Measurements from ENCODE around the gene DTX1. TPM values are rescaled to one million over a fixed set of nuclear protein-coding genes. Genes with fewer than 3 reads are reported as not detected.

DTX1 gene
- total RNA-seq, 1 donor from 2014 or later: 0.68 TPM

DNA sequence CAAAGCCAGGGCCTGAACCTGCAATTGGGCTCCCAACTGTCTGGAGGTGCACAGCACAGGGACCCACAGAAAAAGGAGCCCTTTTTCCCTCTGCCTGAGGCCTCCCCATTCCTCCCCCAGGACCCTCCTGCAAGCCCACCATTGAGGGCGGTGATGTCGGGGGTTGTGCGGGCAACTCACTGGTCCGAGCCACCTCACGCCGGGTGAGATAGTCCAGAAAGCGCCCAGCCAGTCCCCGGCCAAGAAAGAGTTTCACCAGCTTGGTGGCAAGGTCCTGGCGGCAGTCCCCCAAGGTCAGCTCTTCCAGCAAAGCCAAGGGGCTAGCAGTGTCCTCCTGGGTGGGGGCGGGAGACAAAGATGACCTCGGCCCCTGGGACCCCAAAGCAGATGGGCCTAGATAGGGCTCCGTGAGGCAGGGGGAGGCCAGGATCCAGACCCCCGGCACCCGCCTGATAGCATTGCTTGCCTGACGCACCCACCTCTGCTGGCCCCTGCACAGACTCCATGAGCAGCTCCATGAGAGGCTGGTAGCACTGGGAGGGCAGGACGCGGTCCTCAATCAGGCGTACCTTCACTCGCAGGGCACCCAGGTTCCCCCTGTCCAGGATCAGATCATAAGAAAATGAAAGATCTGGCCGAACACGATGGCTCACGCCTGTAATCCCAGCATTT is 59.1 kb downstream of the DTX1 start:
- no peak for ATAC-seq

DNA sequence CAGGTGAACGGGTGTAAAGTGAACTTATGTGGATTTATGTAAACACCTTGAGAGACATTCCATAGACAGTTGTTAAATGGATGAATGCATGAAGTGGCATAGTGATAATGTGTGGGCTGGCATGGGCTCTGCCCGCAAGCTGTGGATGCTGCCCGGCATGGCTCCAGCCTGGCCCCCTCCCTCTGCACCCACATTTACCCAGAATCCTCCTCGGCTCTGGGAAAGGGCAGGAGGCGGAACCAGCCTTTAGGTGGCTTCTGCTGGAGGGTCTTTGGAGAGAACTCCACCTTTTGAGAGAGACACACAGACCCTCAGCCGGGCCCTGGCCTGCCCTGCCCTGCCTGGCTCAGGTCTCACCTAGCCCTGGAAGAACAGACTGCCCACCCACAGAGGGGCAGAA is 60.3 kb downstream of the DTX1 start:
- no peak for ATAC-seq

DNA sequence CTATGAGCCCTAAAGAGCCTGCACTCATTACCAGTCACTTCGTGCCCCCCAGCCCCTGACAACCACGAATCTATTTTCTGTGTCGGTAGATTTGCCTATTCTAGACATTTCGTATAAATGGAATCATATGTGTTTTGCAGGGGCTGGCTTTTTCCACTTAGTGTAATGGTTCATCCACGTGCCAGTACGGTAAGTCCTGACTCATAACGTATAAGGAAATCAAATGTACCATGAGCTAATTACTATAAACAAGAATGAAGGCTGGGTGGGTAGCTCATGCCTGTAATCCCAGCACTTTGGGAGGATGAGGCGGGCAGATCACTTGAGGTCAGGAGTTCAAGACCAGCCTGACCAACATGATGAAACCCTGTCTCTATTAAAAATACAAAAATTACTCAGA is 61.2 kb downstream of the DTX1 start:
- ATAC-seq: peak; percentile 63

GRCh38 chr12:113118142-113118541 is 61.6 kb downstream of the DTX1 start:
- ATAC-seq: no peak

DNA sequence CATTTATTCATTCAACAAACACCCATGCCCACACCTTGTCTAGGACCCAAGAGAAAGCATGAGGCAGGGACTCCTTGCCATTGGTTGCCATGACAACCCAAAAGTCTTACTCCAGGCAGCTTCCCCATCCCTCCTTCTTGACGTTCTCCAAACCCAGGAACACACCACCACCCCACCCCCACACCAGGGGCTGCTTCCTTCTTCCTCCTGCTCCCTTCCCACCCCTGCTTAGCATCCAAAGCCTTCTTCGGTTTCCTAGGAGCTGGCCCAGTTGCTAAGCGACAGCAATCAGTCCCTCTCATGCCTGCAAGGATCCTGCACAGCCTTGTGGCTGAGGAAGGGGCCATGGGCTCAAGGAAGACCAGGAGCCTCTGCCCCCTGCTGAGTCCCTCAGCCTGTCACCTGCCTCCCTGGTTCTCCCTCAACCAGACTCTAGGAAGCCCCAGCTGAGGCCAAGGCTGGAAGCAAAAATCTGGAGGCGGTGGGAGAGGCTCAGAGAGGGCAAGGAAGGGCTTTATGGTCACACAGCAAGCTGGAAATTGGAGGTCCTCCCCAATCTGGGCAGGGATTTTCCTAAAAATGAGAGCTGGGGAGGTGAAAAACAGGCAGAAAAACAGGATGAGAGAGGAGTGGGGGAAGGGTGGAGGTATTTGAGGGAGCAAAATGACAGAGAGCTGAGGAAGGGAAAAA is 63.6 kb downstream of the DTX1 start:
- no peak for ATAC-seq

DNA sequence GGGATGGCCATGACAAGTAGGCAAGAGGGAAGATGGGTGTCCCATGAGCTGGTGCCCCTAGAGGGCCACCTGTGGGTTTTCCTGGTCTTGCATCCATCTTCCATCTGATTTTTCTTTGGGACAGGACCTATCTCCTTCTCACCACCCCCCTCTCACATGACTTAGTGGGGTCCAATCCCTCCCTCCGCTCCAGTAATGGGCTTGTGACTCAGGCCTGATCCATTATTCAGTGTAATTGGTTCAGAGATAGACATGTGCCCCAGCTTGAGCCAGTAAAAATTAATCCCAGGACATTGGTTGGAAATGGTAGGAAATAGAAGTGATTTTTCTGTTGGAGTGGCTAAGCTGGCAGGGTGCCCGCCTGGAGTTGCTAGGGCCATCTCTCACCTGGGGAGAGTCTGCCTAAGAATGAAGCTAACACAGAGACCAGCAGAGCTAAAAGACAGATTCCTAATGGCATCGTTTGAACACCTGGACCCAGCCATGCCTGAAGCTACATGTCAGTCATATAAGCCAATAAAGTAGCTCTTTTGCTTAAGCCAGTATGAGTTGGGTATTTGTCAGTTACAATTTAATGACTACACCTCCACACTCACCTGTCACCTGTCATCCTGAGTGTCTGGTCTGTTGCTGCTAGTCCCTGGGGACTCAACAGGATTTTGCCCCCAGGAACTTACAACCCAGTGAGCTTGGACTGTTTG is 64.3 kb downstream of the DTX1 start:
- ATAC-seq: no peak

- no peak for ATAC-seq
These were observed 71.3 kb downstream of the DTX1 start for GRCh38 chr12:113127791-113128199.

DNA sequence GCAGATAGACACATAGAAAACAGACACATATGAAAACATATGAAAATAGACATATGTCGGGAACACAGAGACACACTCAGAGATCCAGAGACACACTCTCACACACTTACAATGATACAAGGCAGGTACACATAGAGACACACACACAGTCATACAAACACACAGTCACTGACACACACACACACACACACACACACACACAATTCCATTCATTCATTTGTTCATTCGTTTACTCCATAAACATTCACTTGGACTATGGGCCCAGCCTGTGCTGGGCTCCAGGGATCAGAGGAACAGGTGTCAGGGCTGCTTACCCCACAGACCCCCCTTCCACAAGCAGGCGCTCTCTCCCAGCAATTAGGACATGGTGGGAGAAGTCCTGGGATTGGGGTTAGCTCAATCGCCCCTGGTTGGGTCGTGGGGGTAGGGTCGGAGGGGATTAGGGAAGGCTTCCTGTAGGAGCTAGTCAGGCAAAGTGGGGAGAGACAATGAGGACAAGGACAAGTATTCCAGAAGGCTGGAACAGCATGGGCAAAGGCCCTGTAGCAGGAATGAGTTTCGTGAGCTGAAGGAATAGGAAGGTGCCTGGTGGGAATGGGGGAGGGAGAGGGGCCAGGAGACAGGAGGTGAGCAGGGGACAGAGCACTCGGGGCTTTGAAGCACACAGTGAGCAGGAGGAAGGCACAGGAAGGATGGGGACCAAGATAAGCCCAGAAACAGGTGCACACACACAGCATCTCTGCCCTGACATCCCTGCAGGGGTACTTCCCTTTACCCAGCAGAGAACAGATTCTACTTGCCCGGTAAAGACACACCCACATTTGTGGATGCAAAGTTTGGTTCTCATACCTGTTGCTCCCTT is 72.5 kb downstream of the DTX1 start:
- no peak for ATAC-seq

- ATAC-seq: peak; percentile 1
These were observed 73.3 kb downstream of the DTX1 start for GRCh38 chr12:113129664-113130456.

DNA sequence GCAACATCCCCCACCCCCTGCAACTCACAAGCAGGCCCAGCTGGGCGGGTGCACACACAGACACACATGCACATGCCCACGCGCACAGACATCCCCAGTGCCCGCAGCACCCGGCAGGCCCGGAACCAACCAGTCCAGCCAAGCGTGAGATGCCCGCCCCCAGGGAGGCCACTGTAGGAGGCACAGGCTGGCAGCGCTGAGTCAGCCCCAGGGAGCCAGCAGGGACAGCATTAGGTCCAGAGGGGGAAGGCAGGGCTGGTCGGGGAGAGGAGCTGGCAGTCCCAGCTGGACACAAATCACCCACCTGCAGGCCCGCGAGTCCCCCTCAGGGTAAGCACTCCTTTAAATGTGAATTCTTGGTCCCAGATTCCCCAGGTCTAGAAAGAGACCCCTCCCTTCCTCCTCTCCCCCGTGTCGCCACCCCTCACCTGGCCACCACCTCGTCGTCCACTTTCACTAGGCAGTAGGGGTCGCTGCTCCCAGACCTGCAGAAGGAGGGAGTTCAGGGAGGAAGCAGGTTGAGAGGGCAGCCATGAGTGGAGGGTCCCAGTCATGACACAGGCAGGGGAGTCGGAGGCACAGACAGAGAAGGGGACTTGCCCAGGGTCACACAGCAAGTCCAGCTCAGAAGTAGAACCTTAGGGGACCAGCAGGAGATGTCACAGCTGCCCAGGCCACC is 74.1 kb downstream of the DTX1 start:
- peak; percentile 73 for ATAC-seq

- peak; percentile 5 for ATAC-seq
These were observed 75.0 kb downstream of the DTX1 start for GRCh38 chr12:113131556-113131955.

- no peak for ATAC-seq
These were observed 76.5 kb downstream of the DTX1 start for GRCh38 chr12:113133036-113133435.

DNA sequence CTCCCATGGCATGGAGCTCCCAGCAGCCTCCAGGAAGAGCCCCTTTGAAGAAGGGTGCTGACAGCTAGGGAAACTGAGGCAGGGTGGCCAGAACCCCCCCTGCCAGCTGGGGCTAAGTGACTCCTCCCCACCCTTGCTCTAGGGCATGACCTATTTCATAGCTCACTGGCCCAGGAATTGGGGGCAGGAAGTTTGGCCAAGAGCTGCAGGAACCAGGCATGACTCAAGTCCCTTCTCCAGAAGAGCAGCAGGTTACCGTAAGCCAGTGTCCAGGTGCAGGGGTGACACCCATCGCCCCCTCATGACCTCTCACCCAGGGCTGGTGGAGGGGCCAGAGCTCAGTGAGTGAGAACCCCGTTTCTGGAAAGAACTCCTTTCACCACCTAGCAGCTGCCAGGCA is 77.1 kb downstream of the DTX1 start:
- no peak for ATAC-seq

DNA sequence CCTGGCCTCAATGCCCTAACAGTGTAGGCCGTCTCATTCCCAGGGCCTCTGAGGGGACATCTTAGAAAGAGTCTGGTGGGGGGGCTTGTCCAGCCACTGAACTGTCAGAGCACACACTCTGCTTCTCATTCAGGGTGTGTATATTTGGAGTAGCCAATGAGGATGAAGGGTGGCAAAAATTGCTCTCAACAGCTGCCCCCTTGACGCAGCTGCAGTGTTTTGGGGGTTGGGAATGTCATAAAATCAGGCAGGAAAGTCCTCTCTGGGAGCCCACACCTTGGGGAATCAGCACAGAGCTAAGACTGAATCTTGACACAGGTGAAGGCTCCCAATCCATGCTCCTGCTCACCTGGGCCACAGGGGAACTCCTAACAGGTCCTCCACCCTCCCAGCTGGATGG is 77.5 kb downstream of the DTX1 start:
- no peak for ATAC-seq

GRCh38 chr12:113134521-113134951 is 78.0 kb downstream of the DTX1 start:
- no peak for ATAC-seq

DNA sequence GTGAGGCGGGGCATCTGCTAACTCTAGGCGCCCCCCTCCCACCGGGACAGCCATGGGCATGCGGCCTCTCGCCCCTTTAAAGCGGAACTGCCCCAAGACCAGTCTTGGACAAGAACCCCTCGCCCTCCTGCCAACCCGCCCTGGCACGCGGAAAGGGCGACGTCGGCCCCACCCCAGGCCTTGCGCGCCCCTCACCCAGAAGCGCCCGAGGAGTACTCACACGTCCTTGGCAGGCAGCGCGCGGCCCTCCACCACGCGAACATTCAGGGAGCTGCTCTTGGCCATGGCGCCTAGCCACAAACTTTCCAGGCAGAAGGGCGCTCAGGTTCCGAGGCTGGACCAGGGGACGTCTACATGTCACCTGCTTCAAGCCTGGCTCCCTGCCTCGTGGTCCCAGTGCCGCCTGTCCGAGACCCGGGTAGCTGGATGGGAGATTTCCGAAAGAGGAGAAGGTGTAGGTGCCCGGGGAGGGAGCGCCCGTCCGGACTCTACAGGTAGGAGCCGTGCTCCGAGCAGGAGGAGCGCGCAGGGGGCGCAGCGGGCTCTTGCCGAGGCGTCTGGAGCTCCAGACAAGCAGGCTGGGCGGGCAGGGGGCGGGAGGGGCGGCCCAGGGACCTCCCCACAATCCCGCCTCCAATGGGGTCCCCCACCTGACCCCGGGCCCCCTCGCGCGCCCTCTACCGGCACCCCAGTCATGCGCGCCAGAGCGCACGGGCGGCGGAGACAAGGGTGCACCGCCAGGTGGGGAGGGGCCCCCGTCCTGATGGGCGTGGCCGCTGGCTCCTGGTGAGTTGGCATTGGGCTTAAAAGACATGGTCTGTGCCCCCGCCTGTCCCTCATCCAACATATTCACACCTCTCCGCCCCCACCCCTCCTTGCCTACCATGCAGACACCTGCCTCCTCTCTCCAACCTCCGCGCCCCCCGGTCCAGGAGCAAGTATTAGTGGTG is 78.9 kb downstream of the DTX1 start, which contains the start of gene RASAL1:
RASAL1 (minus strand) TSS at position 584 of the 950 bp plus-strand sequence; CDS start at position 285, 299 bp downstream.
- ATAC-seq: peak; percentile 85

DNA sequence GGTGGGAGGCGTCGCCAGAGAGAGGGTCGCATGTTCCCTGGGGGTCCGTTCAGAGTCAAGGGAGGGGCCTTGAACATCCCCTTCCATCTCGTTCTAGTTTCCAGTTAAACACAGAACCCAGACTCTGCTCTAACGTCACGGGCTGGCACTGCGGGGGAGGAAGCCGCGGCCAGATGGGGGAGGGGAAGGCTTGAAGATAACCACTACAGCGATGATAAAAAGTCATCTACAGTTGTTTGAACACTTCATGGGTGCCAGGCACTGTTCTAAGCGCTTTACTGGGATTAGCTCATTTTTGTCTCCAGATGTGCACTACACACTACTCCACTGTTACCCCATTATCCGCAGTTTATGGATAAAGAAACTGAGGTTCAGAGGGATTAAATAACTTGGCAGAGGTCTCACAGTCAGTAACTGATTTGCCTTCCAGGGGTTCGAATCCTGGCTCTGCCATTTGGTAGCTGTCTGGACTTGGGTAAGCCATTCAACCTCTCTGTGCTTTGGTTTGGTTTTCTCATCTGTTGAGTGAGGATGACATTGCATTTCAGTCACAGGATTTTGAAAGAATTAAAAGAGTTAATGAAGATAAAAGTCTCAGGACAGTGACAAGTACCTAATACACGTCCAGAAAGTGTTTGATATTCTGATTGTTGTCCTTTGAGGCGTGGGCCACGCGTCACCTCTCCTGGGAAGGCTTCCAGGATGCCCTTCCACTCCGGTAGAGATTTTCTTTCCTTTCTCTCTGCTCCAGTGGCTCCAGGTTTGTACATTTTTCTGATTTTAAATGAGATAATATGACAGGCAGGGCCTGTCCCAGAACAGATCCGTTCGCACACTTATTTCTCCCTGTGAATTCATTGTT is 79.8 kb downstream of the DTX1 start:
- peak; percentile 2 for ATAC-seq

- peak; percentile 84 for ATAC-seq
These were observed 80.5 kb downstream of the DTX1 start for GRCh38 chr12:113136990-113137511.
